ENCODE results near the gene B9D1. TPM values are rescaled to one million over a fixed set of nuclear protein-coding genes. Genes with fewer than 3 reads are reported as not detected.

The B9D1 gene
- total RNA-seq, 2 donors from 2014 or later, result 18.7 to 24.6 TPM

DNA sequence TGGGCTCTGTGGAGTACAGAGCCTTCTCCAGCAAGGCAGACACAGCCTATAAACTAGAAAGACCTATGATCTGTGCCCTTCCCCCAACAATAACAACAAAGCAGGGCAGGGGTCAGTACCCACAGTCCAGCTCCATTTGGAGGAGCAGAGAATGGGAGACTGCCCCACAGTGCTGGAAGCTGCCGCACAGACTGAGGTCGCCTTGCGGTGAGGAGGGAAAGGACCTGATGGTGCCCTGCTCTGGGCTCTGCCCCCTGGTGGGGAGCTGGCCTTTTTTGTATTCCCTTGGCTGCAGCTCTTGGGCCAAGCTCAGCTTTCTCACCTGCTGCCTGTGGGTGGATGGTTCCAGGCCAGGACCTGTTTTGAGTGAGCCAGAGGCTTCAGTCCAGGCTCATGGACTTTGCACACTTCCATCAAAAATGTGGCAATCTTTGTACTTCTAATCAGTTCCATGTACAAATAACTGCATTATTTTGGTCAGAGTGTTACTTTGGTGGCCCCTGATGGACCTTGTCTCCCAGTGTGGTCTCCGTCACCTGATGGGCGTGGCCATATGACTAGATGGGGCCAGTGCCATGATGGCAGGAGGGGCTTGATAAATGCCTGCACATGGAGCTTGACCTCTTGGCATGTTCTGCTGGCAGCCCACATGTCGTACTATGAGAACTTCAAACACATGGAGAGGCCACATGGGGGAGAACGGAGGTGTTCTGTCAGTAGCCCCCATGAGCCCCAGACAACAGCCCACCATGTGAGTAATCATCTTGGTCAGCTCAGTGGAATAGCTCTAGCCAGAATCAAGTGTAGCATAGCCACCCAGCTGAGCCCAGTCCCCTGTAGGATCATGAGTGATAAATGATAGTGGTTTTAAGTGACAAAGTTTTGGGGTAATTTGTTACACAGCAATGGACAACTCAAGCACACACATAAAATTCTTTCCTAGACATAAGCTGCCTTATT, 24.2 kb downstream of the B9D1 start:
- no peaks in the 10 kb centered on the region for H3K27me3 ChIP-seq
- H3K9me3 ChIP-seq, result no peaks in the 10 kb centered on the region
- TF ChIP-seq, protein P1, sequence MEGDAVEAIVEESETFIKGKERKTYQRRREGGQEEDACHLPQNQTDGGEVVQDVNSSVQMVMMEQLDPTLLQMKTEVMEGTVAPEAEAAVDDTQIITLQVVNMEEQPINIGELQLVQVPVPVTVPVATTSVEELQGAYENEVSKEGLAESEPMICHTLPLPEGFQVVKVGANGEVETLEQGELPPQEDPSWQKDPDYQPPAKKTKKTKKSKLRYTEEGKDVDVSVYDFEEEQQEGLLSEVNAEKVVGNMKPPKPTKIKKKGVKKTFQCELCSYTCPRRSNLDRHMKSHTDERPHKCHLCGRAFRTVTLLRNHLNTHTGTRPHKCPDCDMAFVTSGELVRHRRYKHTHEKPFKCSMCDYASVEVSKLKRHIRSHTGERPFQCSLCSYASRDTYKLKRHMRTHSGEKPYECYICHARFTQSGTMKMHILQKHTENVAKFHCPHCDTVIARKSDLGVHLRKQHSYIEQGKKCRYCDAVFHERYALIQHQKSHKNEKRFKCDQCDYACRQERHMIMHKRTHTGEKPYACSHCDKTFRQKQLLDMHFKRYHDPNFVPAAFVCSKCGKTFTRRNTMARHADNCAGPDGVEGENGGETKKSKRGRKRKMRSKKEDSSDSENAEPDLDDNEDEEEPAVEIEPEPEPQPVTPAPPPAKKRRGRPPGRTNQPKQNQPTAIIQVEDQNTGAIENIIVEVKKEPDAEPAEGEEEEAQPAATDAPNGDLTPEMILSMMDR (IDR thresholded peaks at IDR 0.05), result peak; percentile 55 to 71
- peak overlapping the region; percentile 61 to 76 for H3K27ac ChIP-seq
- peaks cover 13% of the 10 kb centered on the region for H3K36me3 ChIP-seq
- no peak overlapping the region for H3K4me3 ChIP-seq
- no peak for DNase-seq (ENCODE audit: low spot score)
- peaks cover 0 to 49% of the 10 kb centered on the region in 2 donors for H3K4me1 ChIP-seq

DNA sequence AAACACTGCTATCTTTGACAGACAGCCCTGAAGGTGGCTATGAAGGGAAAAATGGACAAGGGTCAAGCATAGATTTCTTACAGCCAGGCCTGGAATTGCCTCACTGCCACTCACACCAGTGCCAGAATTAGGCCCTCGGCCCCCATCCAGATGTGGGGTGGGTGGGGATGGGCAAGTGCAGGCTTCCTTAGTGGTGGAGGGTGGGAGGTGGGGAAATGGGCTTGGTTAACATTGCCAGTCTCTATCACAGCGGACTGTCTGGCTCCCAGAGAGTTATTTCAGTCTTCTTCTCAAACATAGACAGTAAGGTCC, 24.9 kb downstream of the B9D1 start:
- Histone ChIP-seq H3K27me3 (no peaks in the 10 kb centered on the region), H3K4me3 (no peak overlapping the region), H3K36me3 (peaks cover 13% of the 10 kb centered on the region), H3K27ac (peak overlapping the region; percentile 61 to 76), H3K4me1 (peaks cover 0 to 43% of the 10 kb centered on the region in 2 donors), H3K9me3 (no peaks in the 10 kb centered on the region)
- no peak for DNase-seq (ENCODE audit: low spot score)
- TF ChIP-seq, protein P1 (IDR thresholded peaks at IDR 0.05), result no peak

DNA sequence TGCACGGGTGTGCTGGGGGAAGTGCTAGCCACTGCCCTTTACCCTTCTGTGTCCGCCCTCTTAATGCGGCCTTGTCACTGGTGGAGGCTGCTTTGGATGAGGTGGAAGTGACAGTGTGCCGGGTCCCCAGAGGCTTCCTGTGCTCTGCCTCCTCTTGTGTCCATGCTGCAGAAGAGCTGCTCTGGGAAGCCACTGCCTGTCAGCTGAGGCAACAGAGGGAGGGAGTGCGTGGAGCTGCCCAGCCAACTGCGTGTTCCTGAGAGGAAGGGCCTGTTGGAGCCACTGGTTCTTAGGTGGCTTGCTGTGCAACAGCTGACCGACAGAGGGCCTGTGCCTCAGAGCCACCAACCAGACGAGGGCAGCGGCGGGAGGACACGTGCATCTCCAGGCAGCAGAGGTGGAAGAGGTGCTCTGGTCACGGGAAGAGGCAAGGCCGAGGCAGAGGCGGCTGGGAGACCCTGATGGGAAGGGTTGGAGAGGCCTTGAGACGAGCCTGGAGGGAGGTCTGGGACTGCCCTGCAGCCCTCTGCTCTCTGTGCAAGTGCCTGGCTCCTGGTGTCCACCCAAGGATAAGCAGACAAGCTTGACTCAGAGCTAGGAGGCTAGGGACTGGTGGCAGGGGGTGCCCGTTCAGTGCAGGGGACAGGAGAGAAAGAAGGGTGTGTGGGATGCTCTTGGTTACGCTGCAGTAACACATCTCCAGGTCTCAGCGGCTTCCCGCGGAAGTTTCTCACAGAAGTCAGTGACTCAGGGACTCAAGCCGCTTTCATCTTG, 25.4 kb downstream of the B9D1 start:
- H3K27me3 ChIP-seq, result no peaks in the 10 kb centered on the region
- H3K36me3 ChIP-seq, result peaks cover 13% of the 10 kb centered on the region
- no peak overlapping the region for H3K4me3 ChIP-seq
- H3K27ac ChIP-seq, result peak overlapping the region; percentile 61 to 76
- peaks cover 0 to 38% of the 10 kb centered on the region in 2 donors for H3K4me1 ChIP-seq
- peak; percentile 71 for DNase-seq (ENCODE audit: low spot score)
- no peaks in the 10 kb centered on the region for H3K9me3 ChIP-seq
- TF ChIP-seq, protein P1 (IDR thresholded peaks at IDR 0.05), result peak; percentile 13 to 78

DNA sequence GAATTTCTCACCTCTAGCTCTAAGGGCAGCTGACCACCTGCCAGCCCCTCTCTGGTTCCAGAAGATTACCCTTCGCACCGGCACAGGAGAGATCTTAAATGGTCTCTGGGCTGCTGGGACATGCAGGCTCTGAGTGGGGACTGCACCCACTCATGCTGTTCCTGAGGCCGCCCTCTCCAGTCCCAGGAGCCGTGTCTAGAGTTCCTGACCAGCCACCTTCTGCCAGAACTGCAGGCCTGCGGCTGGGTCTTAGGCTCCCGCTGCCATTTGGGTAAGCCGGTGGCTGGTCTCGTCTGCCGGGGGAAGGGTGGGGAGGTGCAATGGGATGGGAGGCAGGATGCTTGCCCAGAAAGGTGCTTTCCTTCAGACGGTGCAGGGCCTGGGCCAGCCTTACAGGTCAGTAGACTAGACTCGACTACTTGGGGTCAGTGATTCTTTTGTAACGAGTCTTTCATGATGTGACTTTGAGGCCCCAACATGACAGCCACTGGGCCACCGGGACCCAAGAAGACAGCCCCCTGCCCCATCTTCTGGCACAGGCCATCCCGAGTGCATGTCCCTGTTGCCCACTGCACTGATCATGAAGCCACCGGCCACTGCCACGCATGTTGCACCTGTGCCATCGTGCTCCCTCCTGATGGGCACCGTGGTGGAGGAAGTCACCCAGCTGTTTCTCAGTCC, 26.4 kb downstream of the B9D1 start:
- peak overlapping the region in 1 of 2 donors; percentile 76 for H3K27ac ChIP-seq
- TF ChIP-seq, protein P1 (IDR thresholded peaks at IDR 0.05), result no peak
- H3K4me1 ChIP-seq, result peaks cover 0 to 38% of the 10 kb centered on the region in 2 donors
- H3K4me3 ChIP-seq, result no peak overlapping the region
- no peaks in the 10 kb centered on the region for H3K9me3 ChIP-seq
- peaks cover 13% of the 10 kb centered on the region for H3K36me3 ChIP-seq
- no peak for DNase-seq (ENCODE audit: low spot score)
- H3K27me3 ChIP-seq, result no peaks in the 10 kb centered on the region

DNA sequence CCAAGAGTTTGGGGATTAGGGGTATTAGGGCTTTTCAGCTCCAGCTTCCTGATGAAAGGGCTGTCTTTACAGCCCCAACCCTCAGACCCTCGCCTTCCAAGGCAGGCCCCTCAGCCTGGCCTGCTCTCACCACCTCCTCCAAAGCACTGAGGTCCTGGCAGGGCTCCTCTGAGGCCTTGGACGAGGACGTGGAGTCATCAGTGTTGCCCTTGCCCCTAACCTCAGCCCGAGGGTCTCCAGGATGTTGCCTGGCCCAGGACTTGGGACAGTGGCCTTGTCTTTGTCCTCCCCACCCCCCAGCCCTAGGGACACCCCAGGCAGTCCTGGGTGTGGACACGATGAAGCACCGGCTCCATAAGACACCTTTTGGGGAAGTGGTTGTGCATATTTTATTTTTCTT, 28.2 kb downstream of the B9D1 start:
- Histone ChIP-seq H3K4me1 (peaks cover 0 to 41% of the 10 kb centered on the region in 2 donors), H3K9me3 (no peaks in the 10 kb centered on the region), H3K27ac (no peak overlapping the region), H3K4me3 (no peak overlapping the region), H3K27me3 (no peaks in the 10 kb centered on the region), H3K36me3 (peaks cover 18% of the 10 kb centered on the region)
- TF ChIP-seq, protein P1 (IDR thresholded peaks at IDR 0.05), result no peak
- no peak for DNase-seq (ENCODE audit: low spot score)
